GM23248 (cell line): ENCODE data around the gene TMC1. TPM values are rescaled to one million over a fixed set of nuclear protein-coding genes. Genes with fewer than 3 reads are reported as not detected.
"Not testable (repeated sequence)": the region's sequence is repeated elsewhere in the genome, so short reads cannot be mapped to it uniquely, and the experiment has no call there.

Source experiments
- DNase-seq: peaks from one replicate; pipeline ENCODE4 v3.0.0-alpha.2; 2015
- H2AFZ ChIP-seq: fragments of 200-600 bp; sonication (generic); 2 replicates; pipeline ENCODE4 v1.6.1; 2016; ENCODE audit warnings: antibody characterized with exemption
- H3F3A ChIP-seq: fragments of 200-600 bp; sonication (generic); 2 replicates; pipeline ENCODE4 v1.6.1; 2016; ENCODE audit warnings: mild to moderate bottlenecking, antibody characterized with exemption, mixed run types; ENCODE audit not compliant: insufficient read depth
- H3K27ac ChIP-seq: fragments of 200-600 bp; sonication (generic); 2 replicates; pipeline ENCODE4 v1.5.1; 2016; ENCODE audit warnings: mild to moderate bottlenecking
- H3K27me3 ChIP-seq: fragments of 200-600 bp; sonication (generic); replicated peaks from 2 replicates; pipeline ENCODE4 v1.6.1; 2016; ENCODE audit warnings: mild to moderate bottlenecking; ENCODE audit not compliant: insufficient read depth
- H3K36me3 ChIP-seq: fragments of 200-600 bp; sonication (generic); 2 replicates; pipeline ENCODE4 v1.6.1; 2016; ENCODE audit warnings: low read depth, mild to moderate bottlenecking
- H3K4me1 ChIP-seq: fragments of 200-600 bp; sonication (generic); 2 replicates; pipeline ENCODE4 v1.6.1; 2016; ENCODE audit warnings: mild to moderate bottlenecking; ENCODE audit not compliant: insufficient read depth
- H3K4me2 ChIP-seq: fragments of 200-600 bp; sonication (generic); one replicate; pipeline ENCODE4 v1.6.1; 2016; ENCODE audit warnings: mild to moderate bottlenecking; ENCODE audit not compliant: unreplicated experiment
- H3K4me3 ChIP-seq: fragments of 200-600 bp; sonication (generic); 2 replicates; pipeline ENCODE4 v1.5.1; 2016; ENCODE audit warnings: mild to moderate bottlenecking
- H3K79me2 ChIP-seq: fragments of 200-600 bp; sonication (generic); 2 replicates; pipeline ENCODE4 v1.6.1; 2016; ENCODE audit warnings: mild to moderate bottlenecking; ENCODE audit not compliant: insufficient read depth
- H3K9ac ChIP-seq: fragments of 200-600 bp; sonication (generic); 2 replicates; pipeline ENCODE4 v1.6.1; 2016; ENCODE audit warnings: mild to moderate bottlenecking
- H3K9me2 ChIP-seq: fragments of 200-600 bp; sonication (generic); 2 replicates; pipeline ENCODE4 v1.6.1; 2016; ENCODE audit warnings: mixed run types, mild to moderate bottlenecking, moderate library complexity; ENCODE audit not compliant: insufficient read depth
- H3K9me3 ChIP-seq: fragments of 200-600 bp; sonication (generic); one replicate; pipeline ENCODE4 v1.6.1; 2017; ENCODE audit warnings: low read depth
- H4K20me1 ChIP-seq: fragments of 200-600 bp; sonication (generic); 2 replicates; pipeline ENCODE4 v1.6.0; 2016; ENCODE audit not compliant: insufficient read depth
- EZH2 ChIP-seq: fragments of 200-600 bp; sonication (generic); IDR thresholded peaks from 2 replicates; pipeline ENCODE4 v1.6.1; 2018; ENCODE audit warnings: antibody characterized with exemption, mild to moderate bottlenecking; ENCODE audit not compliant: insufficient read depth, poor library complexity, severe bottlenecking
- EZH2phosphoT487 ChIP-seq: fragments of 200-600 bp; sonication (generic); IDR thresholded peaks from 2 replicates; pipeline ENCODE4 v1.6.1; 2018; ENCODE audit warnings: antibody characterized with exemption, moderate library complexity, mild to moderate bottlenecking, low read depth; ENCODE audit not compliant: insufficient read depth
- WGBS, 2 experiments: methylation state at CpG; one replicate each; pipeline ENCODE4 v1.1.6; 2015 to 2017; ENCODE audit warnings: low lambda C conversion rate in 2 of 2, low coverage in 1 of 2; ENCODE audit errors: missing lambda C conversion rate in 2 of 2; 5-methylcytosine and 5-hydroxymethylcytosine counted together
- in situ Hi-C: fragments of 300-500 bp; cut with MboI; formaldehyde crosslinking; loops from 2 replicates; pipeline ENCODE4 v1.15.0; 2020
- polyA plus RNA-seq: library from polyadenylated mRNA; unstranded; fragments of >200 nt; fragmentation: Nextera tagmentation; extraction: Ambion mirVana; gene quantifications from 2 replicates; pipeline ENCODE4 v1.2.1, GENCODE V29; 2016
- total RNA-seq: library from RNA; depleted of rRNA; stranded (reverse); fragments of >200 nt; shearing (Covaris generic); gene quantifications from 2 replicates; pipeline ENCODE4 v1.2.3, GENCODE V29; 2014

TMC1 gene
- total and polyA plus RNA-seq, 2 experiments from 2014 or later, result 0.45 TPM; not detected in 1

- no peaks in the 10 kb centered on the region for H3K79me2 ChIP-seq
- in situ Hi-C loops, result no loop called here
- no peak overlapping the region for H3K4me3 ChIP-seq
- no peaks in the 10 kb centered on the region for H3K27me3 ChIP-seq
- no peak overlapping the region for H3K9ac ChIP-seq
- no peak overlapping the region for H3K4me2 ChIP-seq
- no peak for DNase-seq
- no peaks in the 10 kb centered on the region for H3K9me3 ChIP-seq
- TF ChIP-seq EZH2phosphoT487, result no peak
- TF ChIP-seq EZH2, result no peak
- no peak overlapping the region for H3K27ac ChIP-seq
- no peaks in the 10 kb centered on the region for H3K9me2 ChIP-seq
- H2AFZ ChIP-seq, result no peak overlapping the region
- WGBS, 2 experiments, result 15 to 21% methylated on average over 4 of the region's 4 CpGs
- H3F3A ChIP-seq, result no peaks in the 10 kb centered on the region
- no peaks in the 10 kb centered on the region for H3K4me1 ChIP-seq
- no peaks in the 10 kb centered on the region for H4K20me1 ChIP-seq
- H3K36me3 ChIP-seq, result no peaks in the 10 kb centered on the region
Observed at GRCh38 chr9:72790989-72791388, 269.6 kb downstream of the TMC1 start.

- DNase-seq, result no peak
- H3K9me2 ChIP-seq, result no peaks in the 10 kb centered on the region
- WGBS, 2 experiments, result 4 to 9% methylated on average over 1 of the region's 1 CpG
- no peaks in the 10 kb centered on the region for H3K9me3 ChIP-seq
- no peaks in the 10 kb centered on the region for H4K20me1 ChIP-seq
- H2AFZ ChIP-seq, result no peak overlapping the region
- H3K27ac ChIP-seq, result no peak overlapping the region
- H3K4me1 ChIP-seq, result no peaks in the 10 kb centered on the region
- in situ Hi-C loops, result no loop called here
- no peaks in the 10 kb centered on the region for H3K79me2 ChIP-seq
- no peaks in the 10 kb centered on the region for H3F3A ChIP-seq
- TF ChIP-seq EZH2phosphoT487, result no peak
- no peak for TF ChIP-seq EZH2
- H3K4me2 ChIP-seq, result no peak overlapping the region
- no peak overlapping the region for H3K9ac ChIP-seq
- H3K27me3 ChIP-seq, result no peaks in the 10 kb centered on the region
- no peaks in the 10 kb centered on the region for H3K36me3 ChIP-seq
- H3K4me3 ChIP-seq, result no peak overlapping the region
Observed at GRCh38 chr9:72791436-72791835, 270.0 kb downstream of the TMC1 start.

GRCh38 chr9:72794946-72795345 lies 273.5 kb downstream of the TMC1 start:
- H3K36me3 ChIP-seq, result no peaks in the 10 kb centered on the region
- H3K79me2 ChIP-seq, result no peaks in the 10 kb centered on the region
- no peaks in the 10 kb centered on the region for H4K20me1 ChIP-seq
- no peaks in the 10 kb centered on the region for H3K9me3 ChIP-seq
- WGBS, 2 experiments, result 0 to 5% methylated on average over 1 of the region's 1 CpG
- no peaks in the 10 kb centered on the region for H3K27me3 ChIP-seq
- no peaks in the 10 kb centered on the region for H3F3A ChIP-seq
- H3K4me2 ChIP-seq, result no peak overlapping the region
- no peak overlapping the region for H3K27ac ChIP-seq
- no peak overlapping the region for H3K9ac ChIP-seq
- TF ChIP-seq EZH2 (no peak), EZH2phosphoT487 (no peak)
- H3K4me1 ChIP-seq, result no peaks in the 10 kb centered on the region
- H3K9me2 ChIP-seq, result no peaks in the 10 kb centered on the region
- in situ Hi-C loops, result no loop called here
- no peak overlapping the region for H3K4me3 ChIP-seq
- DNase-seq, result no peak
- H2AFZ ChIP-seq, result no peak overlapping the region

- no peaks in the 10 kb centered on the region for H3K36me3 ChIP-seq
- H3K9ac ChIP-seq, result no peak overlapping the region
- H3K4me3 ChIP-seq, result no peak overlapping the region
- no peaks in the 10 kb centered on the region for H3K27me3 ChIP-seq
- no peak overlapping the region for H2AFZ ChIP-seq
- no peaks in the 10 kb centered on the region for H3F3A ChIP-seq
- in situ Hi-C loops, result no loop called here
- no peaks in the 10 kb centered on the region for H3K4me1 ChIP-seq
- no peaks in the 10 kb centered on the region for H3K9me2 ChIP-seq
- DNase-seq, result no peak
- 41 to 56% methylated on average over 5 of the region's 5 CpGs for WGBS, 2 experiments
- TF ChIP-seq EZH2phosphoT487 (no peak), EZH2 (no peak)
- no peak overlapping the region for H3K27ac ChIP-seq
- H3K4me2 ChIP-seq, result no peak overlapping the region
- H4K20me1 ChIP-seq, result no peaks in the 10 kb centered on the region
- H3K9me3 ChIP-seq, result no peaks in the 10 kb centered on the region
- H3K79me2 ChIP-seq, result no peaks in the 10 kb centered on the region
Observed at GRCh38 chr9:72800328-72800994, 279.1 kb downstream of the TMC1 start.

- Histone ChIP-seq H3K9me2 (no peaks in the 10 kb centered on the region), H3K4me2 (no peak overlapping the region), H3K4me3 (no peak overlapping the region), H3F3A (no peaks in the 10 kb centered on the region), H3K27me3 (no peaks in the 10 kb centered on the region), H4K20me1 (no peaks in the 10 kb centered on the region), H3K4me1 (no peaks in the 10 kb centered on the region), H3K27ac (no peak overlapping the region), H3K79me2 (no peaks in the 10 kb centered on the region), H2AFZ (no peak overlapping the region), H3K36me3 (no peaks in the 10 kb centered on the region), H3K9me3 (no peaks in the 10 kb centered on the region), H3K9ac (no peak overlapping the region)
- no peak for TF ChIP-seq EZH2phosphoT487
- no peak for TF ChIP-seq EZH2
- WGBS, 2 experiments, result 33% methylated on average over 1 of the region's 1 CpG
- no peak for DNase-seq
- in situ Hi-C loops, result no loop called here
Observed at GRCh38 chr9:72805238-72805637, 283.8 kb downstream of the TMC1 start.

GRCh38 chr9:72806313-72806809 lies 285.0 kb downstream of the TMC1 start:
- H3K9me3 ChIP-seq, in situ Hi-C loops: not testable (repeated sequence)

More at GRCh38 chr9:72806313-72806809, 285.0 kb downstream of the TMC1 start:
- not testable (repeated sequence) for DNase-seq, H2AFZ ChIP-seq, H3F3A ChIP-seq, H3K4me2 ChIP-seq, H3K36me3 ChIP-seq, H3K4me1 ChIP-seq, H3K9me2 ChIP-seq, H3K27me3 ChIP-seq, H3K79me2 ChIP-seq, H3K9ac ChIP-seq, H3K4me3 ChIP-seq, H3K27ac ChIP-seq, H4K20me1 ChIP-seq
- 88% methylated on average over 35 of the region's 35 CpGs; no CpG with 5 or more reads in 1 of the 2 experiments for WGBS, 2 experiments
